ENCODE measurements around the gene HSPA4. TPM values are rescaled to one million over a fixed set of nuclear protein-coding genes. Genes with fewer than 3 reads are reported as not detected.
A peak's percentile ranks its signal among the peaks of the same experiment; 100 is the strongest.

The HSPA4 gene
- total and polyA plus RNA-seq, 2 of the 13 experiments (the other 11 are each of a cell fraction or from before 2014, with no cell fraction given) = 36.6 to 231 TPM

- TF ChIP-seq, protein P1, sequence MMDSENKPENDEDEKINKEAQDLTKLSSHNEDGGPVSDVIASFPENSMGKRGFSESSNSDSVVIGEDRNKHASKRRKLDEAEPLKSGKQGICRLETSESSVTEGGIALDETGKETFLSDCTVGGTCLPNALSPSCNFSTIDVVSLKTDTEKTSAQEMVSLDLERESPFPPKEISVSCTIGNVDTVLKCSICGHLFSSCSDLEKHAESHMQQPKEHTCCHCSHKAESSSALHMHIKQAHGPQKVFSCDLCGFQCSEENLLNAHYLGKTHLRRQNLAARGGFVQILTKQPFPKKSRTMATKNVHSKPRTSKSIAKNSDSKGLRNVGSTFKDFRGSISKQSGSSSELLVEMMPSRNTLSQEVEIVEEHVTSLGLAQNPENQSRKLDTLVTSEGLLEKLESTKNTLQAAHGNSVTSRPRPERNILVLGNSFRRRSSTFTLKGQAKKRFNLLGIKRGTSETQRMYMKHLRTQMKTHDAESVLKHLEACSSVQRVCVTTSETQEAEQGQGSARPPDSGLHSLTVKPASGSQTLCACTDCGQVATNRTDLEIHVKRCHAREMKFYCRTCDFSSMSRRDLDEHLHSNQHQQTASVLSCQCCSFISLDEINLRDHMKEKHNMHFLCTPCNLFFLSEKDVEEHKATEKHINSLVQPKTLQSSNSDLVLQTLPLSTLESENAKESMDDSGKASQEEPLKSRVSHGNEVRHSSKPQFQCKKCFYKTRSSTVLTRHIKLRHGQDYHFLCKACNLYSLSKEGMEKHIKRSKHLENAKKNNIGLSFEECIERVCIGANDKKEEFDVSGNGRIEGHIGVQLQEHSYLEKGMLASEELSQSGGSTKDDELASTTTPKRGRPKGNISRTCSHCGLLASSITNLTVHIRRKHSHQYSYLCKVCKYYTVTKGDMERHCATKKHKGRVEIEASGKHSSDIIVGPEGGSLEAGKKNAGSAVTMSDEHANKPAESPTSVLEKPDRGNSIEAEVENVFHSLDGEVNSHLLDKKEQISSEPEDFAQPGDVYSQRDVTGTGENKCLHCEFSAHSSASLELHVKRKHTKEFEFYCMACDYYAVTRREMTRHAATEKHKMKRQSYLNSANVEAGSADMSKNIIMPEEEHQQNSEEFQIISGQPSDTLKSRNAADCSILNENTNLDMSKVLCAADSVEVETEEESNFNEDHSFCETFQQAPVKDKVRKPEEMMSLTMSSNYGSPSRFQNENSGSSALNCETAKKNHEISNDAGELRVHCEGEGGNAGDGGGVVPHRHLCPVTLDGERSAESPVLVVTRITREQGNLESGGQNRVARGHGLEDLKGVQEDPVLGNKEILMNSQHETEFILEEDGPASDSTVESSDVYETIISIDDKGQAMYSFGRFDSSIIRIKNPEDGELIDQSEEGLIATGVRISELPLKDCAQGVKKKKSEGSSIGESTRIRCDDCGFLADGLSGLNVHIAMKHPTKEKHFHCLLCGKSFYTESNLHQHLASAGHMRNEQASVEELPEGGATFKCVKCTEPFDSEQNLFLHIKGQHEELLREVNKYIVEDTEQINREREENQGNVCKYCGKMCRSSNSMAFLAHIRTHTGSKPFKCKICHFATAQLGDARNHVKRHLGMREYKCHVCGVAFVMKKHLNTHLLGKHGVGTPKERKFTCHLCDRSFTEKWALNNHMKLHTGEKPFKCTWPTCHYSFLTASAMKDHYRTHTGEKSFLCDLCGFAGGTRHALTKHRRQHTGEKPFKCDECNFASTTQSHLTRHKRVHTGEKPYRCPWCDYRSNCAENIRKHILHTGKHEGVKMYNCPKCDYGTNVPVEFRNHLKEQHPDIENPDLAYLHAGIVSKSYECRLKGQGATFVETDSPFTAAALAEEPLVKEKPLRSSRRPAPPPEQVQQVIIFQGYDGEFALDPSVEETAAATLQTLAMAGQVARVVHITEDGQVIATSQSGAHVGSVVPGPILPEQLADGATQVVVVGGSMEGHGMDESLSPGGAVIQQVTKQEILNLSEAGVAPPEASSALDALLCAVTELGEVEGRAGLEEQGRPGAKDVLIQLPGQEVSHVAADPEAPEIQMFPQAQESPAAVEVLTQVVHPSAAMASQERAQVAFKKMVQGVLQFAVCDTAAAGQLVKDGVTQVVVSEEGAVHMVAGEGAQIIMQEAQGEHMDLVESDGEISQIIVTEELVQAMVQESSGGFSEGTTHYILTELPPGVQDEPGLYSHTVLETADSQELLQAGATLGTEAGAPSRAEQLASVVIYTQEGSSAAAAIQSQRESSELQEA (CRISPR knock-in tag; IDR thresholded peaks at IDR 0.05; ENCODE audit: not compliant biosample characterization) = no peak
- TF ChIP-seq ZNF274 (CRISPR knock-in tag; IDR thresholded peaks at IDR 0.05) = 0 out of 2 replicates have a peak, but pooled peaks have one; percentile 45
- peak; percentile 49; the same call in 1 of the 2 replicates for TF ChIP-seq ZBTB38 (CRISPR knock-in tag; IDR thresholded peaks at IDR 0.05)
- peak; percentile 80 for TF ChIP-seq HNRNPLL (IDR thresholded peaks at IDR 0.05; ENCODE audit: low read depth, low read length, poor library complexity, severe bottlenecking)
- 0 out of 2 replicates have a peak, but pooled peaks have one; percentile 25 for TF ChIP-seq ZNF292 (CRISPR knock-in tag; IDR thresholded peaks at IDR 0.05; ENCODE audit: borderline replicate concordance, low read depth)
- TF ChIP-seq XBP1 (CRISPR knock-in tag; IDR thresholded peaks at IDR 0.05) = no peak
- TF ChIP-seq SALL1 (CRISPR knock-in tag; IDR thresholded peaks at IDR 0.05) = peak; percentile 68
- no peak for TF ChIP-seq ZNF773 (CRISPR knock-in tag; IDR thresholded peaks at IDR 0.05; ENCODE audit: borderline replicate concordance)
- 0 out of 2 replicates have a peak, but pooled peaks have one; percentile 61 for TF ChIP-seq ZNF619 (CRISPR knock-in tag; IDR thresholded peaks at IDR 0.05)
- peak; percentile 19; the same call in 1 of the 2 replicates for TF ChIP-seq ZNF670 (CRISPR knock-in tag; IDR thresholded peaks at IDR 0.05; ENCODE audit: borderline replicate concordance)
- peak; percentile 76 for TF ChIP-seq KMT2B (CRISPR knock-in tag; IDR thresholded peaks at IDR 0.05)
- 0 out of 2 replicates have a peak, but pooled peaks have one; percentile 27 for TF ChIP-seq ZNF546 (CRISPR knock-in tag; conservative IDR thresholded peaks at IDR 0.05)
- TF ChIP-seq HNRNPL (IDR thresholded peaks at IDR 0.05; ENCODE audit: low read depth, low read length) = 0 out of 2 replicates have a peak, but pooled peaks have one; percentile 29
- 0 out of 2 replicates have a peak, but pooled peaks have one; percentile 15 for TF ChIP-seq ZNF430 (CRISPR knock-in tag; IDR thresholded peaks at IDR 0.05)
- peak; percentile 25; the same call in 1 of the 2 replicates for TF ChIP-seq ZNF572 (CRISPR knock-in tag; IDR thresholded peaks at IDR 0.05)
- TF ChIP-seq ZBTB26 (CRISPR knock-in tag; IDR thresholded peaks at IDR 0.05; ENCODE audit: borderline replicate concordance) = no peak; the same call in 1 of the 2 replicates
Measured at GRCh38 chr5:133025804-133026663, 25.8 kb upstream of the HSPA4 start, which contains the start of gene ZCCHC10 (continued).
